Superior temporal gyrus (tissue), 1 donor: Measurements from ENCODE around the gene ASPSCR1.

Experiments
- DNase-seq: peaks from one replicate; pipeline ENCODE4 v3.0.0-alpha.2; 2016; ENCODE audit errors: extremely low spot score

Gene ASPSCR1

GRCh38 chr17:81960130-81960958, 17.1 kb upstream of the ASPSCR1 start:
- no peak for DNase-seq

DNA sequence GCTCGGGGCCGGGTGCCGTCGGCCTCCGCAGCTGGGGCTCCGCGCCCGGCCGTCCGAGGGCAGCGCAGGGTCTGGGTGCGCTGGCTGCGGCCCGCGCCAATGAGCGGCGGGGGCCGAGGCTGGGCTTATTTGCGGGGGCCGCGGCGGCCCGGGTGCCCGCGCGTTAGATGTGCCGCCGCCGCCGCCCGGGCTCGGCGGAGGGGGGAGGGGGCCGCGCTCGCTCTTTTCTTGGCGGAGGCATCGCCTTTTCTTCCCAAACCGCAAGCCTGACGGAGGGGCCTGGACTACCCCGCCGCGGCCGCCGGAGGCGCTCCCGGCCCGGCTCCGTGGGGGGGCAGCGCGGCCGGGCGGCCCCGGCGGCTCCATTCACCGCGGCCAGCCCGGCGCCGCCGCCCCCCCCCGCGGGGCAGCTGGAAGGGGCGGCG, 16.3 kb upstream of the ASPSCR1 start, which contains the start of gene NOTUM:
NOTUM (minus strand) TSS at position 101 of the 425 bp plus-strand sequence. CDS start 278 bp downstream, outside the sequence.
- no peak for DNase-seq

DNA sequence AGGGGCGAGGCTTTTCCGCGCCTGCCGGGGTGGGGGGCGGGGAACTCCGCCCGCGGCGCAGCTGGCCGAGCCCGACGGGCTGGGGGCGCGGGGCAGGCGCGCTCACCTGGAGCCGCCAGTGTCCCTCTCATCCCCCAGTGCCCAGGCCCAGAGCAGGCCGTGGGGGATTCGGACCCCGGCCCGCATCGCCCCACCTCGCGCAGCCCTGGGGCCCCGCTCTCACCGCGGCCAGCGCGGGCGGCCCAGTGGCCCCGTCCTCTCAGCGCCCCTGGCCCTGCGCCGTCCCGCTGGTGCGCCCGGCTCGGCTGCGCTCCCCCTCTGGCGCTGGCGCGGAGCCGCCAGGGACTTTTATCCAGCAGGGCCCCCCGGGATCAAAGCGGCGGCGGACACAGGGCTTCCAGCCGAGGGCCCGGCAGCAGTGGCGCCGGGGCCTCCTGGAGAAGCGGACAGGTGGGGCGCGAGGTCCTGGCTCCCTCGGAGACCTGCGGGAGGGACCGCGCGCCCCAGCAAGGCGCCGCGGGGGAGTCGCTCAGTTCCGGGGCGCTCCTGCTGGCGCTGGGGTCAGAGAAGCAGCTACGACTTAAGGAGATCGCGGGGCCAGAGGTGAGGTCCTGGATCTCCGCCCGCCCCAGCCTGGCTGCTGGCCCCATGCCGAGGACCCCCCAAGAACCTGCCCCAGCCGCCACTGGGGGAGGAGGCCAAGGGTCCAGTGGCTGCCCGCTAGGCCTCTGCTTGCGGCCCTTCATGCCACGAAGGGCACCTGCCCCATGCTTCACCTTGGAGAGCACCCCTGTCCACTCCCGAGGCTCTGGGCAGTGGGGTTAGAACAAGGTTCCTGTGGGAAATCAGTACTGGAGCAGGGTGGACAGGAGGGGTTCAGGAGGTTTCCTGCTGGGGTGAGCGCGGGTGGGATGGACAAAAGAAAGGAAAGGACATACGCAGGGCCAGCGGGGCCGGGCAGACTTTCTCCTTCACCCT, 15.6 kb upstream of the ASPSCR1 start:
- no peak for DNase-seq

GRCh38 chr17:81962499-81963441, 14.7 kb upstream of the ASPSCR1 start:
- DNase-seq, result no peak

GRCh38 chr17:81964081-81964849, 13.2 kb upstream of the ASPSCR1 start:
- no peak for DNase-seq

DNA sequence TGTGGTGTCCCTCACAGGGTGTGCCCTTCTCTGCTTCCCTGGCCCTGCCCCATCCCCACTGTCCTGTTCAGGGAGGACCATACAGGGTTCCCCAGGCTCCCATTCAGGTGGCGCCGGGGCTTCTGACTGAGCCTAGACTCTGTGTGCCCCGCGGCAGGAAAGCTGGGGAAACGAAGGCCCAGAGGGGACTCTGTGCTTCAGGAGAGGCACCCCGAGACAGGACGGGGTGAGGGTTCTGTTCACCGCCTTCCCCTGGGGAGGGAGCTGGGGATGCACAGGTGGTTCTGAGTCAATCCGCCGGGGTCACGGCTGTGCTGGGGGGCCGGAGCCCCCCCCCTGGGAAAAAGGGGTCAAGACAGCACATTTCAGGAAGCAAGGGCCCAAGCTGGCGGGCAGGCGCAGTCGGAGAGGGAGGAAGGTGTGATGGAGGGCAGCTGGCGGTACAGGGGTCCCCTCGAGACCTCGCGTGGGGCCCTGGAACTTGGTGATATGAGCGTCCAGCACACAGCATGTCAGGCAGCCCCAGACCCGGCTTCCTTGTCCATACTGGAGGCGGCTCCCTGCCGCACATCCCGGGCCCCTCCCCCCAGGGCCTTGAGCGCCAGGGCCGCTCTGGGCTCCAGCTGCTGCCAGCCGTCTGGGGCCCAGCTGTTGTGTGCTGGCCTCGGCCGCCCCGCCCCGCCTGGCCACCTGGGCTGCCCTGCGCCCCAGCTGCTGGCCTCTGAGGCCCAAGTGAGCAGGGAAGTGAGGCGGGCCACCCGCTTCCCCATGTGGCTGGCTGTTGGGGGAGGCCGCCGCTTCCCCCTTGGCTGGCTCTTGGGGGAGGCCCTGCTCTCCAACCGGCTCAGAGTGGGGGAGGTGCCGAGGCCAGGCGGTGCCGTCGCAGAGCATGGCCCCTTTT, 10.8 kb upstream of the ASPSCR1 start:
- DNase-seq, result no peak

DNA sequence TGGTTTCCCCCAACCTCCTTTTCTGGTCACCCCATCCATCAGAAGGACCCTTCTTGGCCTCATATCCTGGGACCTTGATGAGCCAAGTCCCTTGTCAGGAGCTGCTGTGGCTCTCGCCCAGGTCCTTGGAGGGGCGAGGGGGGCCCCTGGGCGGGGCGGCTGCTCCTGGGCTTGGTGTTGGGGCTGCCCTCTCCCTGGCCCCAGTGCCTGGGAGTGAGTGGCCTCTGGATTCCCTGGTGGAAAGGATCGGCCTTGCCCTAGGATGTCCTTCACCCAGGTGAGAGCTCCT, 10.2 kb upstream of the ASPSCR1 start:
- no peak for DNase-seq

DNA sequence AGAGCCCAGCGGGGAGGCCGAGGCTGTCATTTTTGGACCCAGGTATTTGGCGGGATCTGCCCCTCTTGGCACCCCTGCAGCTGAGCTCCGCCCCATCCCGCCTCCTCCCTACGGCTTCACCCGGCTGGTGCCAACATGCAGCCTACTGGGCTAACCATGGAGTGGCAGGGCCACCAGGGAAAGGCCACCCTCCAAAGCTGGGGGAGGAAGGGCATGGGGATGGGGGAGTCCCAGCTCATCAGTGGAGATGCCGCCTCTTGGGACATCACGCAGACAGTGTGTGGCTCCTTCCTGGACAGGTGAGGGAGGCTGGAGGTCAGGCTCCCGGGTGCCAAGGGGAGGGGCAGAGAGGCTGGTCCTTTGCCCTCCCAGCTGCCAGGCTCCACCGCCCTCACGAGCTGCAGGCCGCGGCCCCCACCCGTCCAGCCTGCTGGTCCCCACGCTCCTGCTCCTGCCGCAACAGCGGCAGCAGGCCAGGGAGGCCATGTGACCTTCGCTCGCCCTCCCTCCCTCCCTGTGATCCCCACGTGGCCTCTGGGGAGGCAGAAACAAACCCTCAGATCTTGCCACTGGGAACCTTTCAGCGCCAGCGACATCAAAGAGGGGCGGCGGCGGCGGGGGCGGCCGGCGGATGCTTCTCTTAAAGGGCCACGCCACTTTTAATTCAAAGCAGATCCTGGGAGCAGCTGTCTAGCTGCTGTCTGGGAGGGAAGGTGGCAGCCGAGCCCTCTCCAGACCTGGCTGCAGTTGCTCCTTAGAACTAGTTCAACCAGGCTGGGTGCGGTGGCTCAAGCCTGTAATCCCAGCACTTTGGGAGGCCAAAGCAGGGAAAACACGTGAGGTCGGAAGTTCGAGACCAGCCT, 9.7 kb upstream of the ASPSCR1 start:
- DNase-seq, result peak; percentile 84

- no peak for DNase-seq
Observed at GRCh38 chr17:81968396-81968745, 9.1 kb upstream of the ASPSCR1 start.

DNA sequence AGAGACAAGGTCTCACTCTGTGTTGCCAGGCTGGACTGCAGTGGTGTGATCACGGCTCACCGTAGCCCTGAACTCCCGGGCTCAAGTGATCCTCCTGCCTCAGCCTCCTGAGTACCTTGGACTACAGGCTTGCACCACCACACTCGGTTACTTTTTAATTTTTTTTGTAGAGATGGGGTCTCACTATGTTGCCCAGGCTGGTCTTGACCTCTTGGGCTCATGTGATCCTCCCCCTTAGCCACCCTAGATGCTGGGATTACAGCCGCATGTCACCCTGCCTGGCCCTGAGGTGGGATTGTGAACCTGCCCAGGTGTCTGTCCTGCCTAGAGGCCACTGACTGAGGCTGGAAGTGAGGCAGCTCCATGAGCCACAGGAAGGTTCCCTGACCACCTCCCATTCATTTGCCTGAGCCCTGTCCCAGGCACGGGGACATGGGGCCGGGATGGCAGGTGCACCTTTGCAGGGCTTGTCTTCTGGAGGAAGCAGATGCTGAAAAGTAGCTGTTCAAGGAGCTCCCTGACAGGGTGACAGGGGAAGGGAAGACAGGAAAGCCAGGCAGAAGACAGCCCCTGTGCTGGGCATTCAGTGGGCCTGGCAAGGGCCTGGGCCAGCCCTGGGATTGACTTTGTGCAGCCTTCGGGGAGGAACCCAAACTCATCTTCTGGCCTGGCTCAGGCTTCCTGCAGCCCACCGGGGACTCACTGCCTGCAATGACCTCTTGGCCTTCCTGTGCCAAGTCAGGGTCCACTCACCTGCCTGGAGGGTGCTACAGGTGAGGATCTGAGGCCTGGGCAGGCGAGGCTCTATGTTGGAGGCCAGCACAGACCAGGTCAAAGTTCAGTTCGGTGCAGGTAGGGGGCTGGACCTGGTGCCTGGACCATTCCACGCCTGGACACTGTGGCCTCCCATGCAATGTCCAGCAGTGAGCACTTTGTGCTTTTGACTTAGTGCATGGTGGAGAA, 8.3 kb upstream of the ASPSCR1 start:
- no peak for DNase-seq

DNA sequence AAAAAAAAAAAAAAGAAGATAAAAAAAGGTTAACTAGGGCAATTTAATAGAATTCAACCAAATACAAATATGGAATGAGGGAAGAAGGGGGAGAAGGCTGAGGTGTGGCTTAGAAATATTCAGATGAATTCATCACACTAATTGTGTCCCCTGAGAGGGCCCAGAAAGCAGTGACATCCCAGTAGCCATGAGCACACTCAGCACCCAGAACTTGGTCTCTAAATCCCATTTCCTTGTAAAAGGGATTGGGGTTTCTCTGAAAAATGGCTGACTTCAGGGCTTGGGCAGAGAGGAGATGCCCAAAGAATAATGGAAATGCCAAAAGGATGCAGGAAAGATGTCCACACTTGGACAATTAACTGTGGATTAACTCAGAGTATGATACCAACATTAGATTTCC, 4.0 kb upstream of the ASPSCR1 start:
- no peak for DNase-seq

DNA sequence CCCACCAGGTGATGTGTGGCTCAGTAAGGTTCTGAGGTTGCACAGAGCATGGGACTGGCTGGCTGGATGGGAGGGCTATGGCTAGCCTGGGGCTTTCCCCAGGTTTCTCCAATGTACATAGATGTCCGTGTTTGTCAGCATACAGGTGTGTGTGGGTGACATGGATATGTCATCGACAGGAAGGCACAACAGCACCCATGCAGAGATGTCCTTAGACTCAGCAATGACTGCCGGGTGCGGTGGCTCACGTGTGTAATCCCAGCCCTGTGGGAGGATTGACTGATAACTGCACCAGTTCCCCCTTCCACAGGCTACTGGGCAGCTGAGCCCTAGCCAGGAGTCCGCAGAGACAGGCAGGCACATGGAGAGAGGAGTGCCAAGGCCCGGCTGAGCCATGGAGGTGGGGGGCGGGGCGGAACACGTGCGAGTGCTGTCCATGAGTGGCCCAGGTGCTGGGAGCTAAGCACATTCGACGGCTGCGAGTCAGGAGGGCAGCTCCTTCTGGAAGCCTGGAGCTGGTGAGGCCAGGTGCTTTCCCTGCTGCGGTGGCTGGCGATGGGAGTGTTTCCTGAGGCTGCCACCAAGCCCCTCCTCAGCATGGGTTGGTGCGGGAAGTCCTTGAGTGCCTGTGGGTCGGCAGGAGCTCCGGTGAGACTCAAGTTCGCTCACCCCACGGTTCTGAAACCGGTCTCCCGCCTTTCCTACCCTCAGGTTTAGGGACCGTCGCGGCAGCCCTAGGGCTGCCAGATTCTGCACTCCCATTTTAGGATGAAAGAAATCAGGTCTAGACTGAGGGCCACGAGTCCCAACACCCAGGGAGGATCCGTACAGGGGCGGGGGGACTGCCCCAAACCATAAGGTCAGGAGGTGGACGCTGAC, 858 bp upstream of the ASPSCR1 start:
- DNase-seq, result no peak

DNA sequence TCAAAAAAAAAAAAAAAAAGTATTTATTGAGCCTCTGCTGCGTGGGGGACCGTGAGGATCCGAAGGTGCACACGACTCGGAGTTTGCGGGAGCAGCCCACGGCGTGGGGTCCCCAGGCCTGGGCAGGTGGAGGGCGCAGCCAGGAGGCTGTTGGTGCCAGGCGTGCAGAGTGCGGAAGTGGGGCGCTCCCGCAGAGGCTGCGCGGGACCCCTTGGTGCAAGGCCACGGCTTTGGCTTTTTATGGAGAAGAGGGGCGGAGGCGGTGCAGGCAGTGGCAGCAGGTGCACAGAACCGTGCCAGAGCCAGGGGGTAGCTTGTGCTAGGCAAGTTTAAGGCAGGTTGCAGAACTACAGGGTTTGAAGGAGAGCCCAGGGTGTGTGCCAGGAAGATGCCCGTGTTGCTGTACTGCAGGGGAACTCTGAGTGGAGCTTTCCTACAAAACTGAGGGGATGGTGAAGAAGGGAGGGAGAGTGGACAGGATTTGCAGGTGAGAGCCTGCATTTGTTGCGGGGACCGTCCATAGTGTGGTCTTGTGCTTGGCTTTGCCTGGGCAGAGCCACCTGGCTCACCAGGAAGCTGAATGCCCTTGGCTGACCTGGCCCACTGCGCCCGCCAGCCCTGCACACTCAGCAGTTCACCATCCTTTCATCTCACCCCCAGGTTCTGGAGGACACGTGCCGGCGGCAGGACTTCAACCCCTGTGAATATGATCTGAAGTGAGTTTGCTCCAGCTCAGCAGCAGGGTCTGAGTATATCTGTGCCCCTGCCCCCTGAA, 1.3 kb downstream of the ASPSCR1 start:
- no peak for DNase-seq

DNA sequence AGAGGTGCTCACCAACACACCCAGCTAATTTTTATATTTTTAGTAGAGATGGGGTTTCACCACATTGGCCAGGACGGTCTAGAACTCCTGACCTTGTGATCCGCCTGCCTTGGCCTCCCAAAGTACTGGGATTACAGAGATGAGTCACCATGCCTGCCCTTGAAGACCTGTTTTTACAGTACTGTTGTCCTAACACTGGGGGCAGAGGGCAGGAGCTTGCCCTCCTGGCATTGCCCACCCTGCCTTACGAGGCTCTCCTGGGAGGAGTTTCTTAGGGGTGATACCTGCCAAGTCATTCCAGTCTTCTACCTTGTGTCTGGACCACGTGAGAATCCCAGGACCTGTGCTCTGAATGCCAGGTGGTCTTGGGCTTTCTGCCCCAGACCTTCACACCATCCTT, 2.7 kb downstream of the ASPSCR1 start:
- DNase-seq, result no peak

GRCh38 chr17:81980707-81981343, 3.4 kb downstream of the ASPSCR1 start:
- DNase-seq, result no peak
